HCT116 (cell line): ENCODE measurements around the gene DNAJC19. TPM values are rescaled to one million over a fixed set of nuclear protein-coding genes. Genes with fewer than 3 reads are reported as not detected.

Experiments used
- ATAC-seq: fragments of 200-7000 bp; cut with Tn5 transposase; 2 replicates; pipeline ENCODE4 v1.9.1; 2020; ENCODE audit warnings: mild to moderate bottlenecking, moderate library complexity
- BruUV-seq: library from RNA; stranded (reverse); fragments of 400-500 nt; replicated peaks from 2 replicates; lab custom pipeline; 2021; lab: Mats Ljungman, UMichigan
- CTCF ChIA-PET: fragments of 300-600 bp; sonication (Branson Sonifier 250); formaldehyde crosslinking; loops from one replicate; lab custom pipeline; 2021; ENCODE audit warnings: antibody characterized with exemption; lab: Charles Lee
- POLR2A ChIA-PET: fragments of 300-600, 350-600 bp; sonication (Branson Sonifier 250); formaldehyde crosslinking; loops from one replicate; lab custom pipeline; 2021; ENCODE audit warnings: antibody characterized with exemption; lab: Charles Lee
- RAD21 ChIA-PET, 2 experiments: fragments of 300-600 bp; sonication (Branson Sonifier 250); formaldehyde crosslinking; loops; one replicate each; lab custom pipeline; 2023; ENCODE audit warnings: low total read pairs in 2 of 2; ENCODE audit not compliant: uncharacterized antibody in 2 of 2, unreplicated experiment in 2 of 2, low non-redundant PET in 1 of 2; lab: Charles Lee
- DNase-seq: peaks from one replicate; pipeline ENCODE4 v3.0.0-alpha.2; 2010; ENCODE audit warnings: low read depth, low spot score
- H2AFZ ChIP-seq: fragments of 200-600 bp; shearing (Covaris generic), sonication (generic); 2 replicates; pipeline ENCODE4 v1.6.1; 2017; ENCODE audit warnings: low read depth, mixed run types, mixed read lengths, antibody characterized with exemption, low read length; ENCODE audit not compliant: poor library complexity, severe bottlenecking
- H3K27ac ChIP-seq: 2 replicates; pipeline ENCODE4 v1.5.1; 2012; ENCODE audit warnings: low read depth, low read length
- H3K27me3 ChIP-seq: fragments of 200-600 bp; sonication (generic); 2 replicates; pipeline ENCODE4 v1.6.1; 2016; ENCODE audit warnings: mixed run types, low read length, mixed read lengths; ENCODE audit not compliant: insufficient read depth
- H3K36me3 ChIP-seq, 2 experiments: fragments of 200-500 bp in 1 of 2; fragments of 200-600 bp in 1 of 2; sonication (Bioruptor generic) in 1 of 2; sonication (generic) in 1 of 2; 2 replicates each; pipeline versions ENCODE4 v1.5.1 to v1.6.1; 2014 to 2016; ENCODE audit warnings: low read length in 2 of 2, inconsistent platforms in 1 of 2, mixed read lengths in 1 of 2, mixed run types in 1 of 2; ENCODE audit not compliant: insufficient read depth in 2 of 2, control insufficient read depth in 1 of 2
- H3K4me1 ChIP-seq, 2 experiments: fragments of 200-600 bp in 1 of 2; sonication (generic) in 1 of 2; 2 replicates each; pipeline versions ENCODE4 v1.5.1 to v1.6.1; 2012 to 2017; ENCODE audit warnings: low read length in 2 of 2, inconsistent platforms in 1 of 2, mild to moderate bottlenecking in 1 of 2, mixed read lengths in 1 of 2, mixed run types in 1 of 2, moderate library complexity in 1 of 2; ENCODE audit not compliant: insufficient read depth in 2 of 2, control insufficient read depth in 1 of 2
- H3K4me2 ChIP-seq: fragments of 200-600 bp; sonication (generic); 2 replicates; pipeline ENCODE4 v1.6.1; 2017; ENCODE audit warnings: mixed run types, low read length, mixed read lengths
- H3K4me3 ChIP-seq, 2 experiments: fragments of 200-600 bp in 1 of 2; sonication (generic) in 1 of 2; replicated peaks in 1 of 2; 2 replicates each; pipeline ENCODE4 v1.5.1; 2011 to 2016; ENCODE audit warnings: low read length in 2 of 2, control low read depth in 1 of 2, low read depth in 1 of 2, mild to moderate bottlenecking in 1 of 2, mixed read lengths in 1 of 2, mixed run types in 1 of 2
- H3K79me2 ChIP-seq: fragments of 200-600 bp; sonication (generic); 2 replicates; pipeline ENCODE4 v1.6.1; 2017; ENCODE audit warnings: mild to moderate bottlenecking, mixed run types, low read length, moderate library complexity, mixed read lengths; ENCODE audit not compliant: insufficient read depth
- H3K9ac ChIP-seq: fragments of 200-600 bp; sonication (generic); 2 replicates; pipeline ENCODE4 v1.6.1; 2016; ENCODE audit warnings: low read length, mixed read lengths
- H3K9me2 ChIP-seq: fragments of 200-600 bp; sonication (generic), shearing (Covaris generic); 2 replicates; pipeline ENCODE4 v1.6.1; 2017; ENCODE audit warnings: mixed run types, mild to moderate bottlenecking, moderate library complexity; ENCODE audit not compliant: insufficient read depth
- H3K9me3 ChIP-seq, 2 experiments: fragments of 200-500 bp in 1 of 2; fragments of 200-600 bp in 1 of 2; sonication (Bioruptor generic) in 1 of 2; sonication (generic) in 1 of 2; 2 replicates each; pipeline ENCODE4 v1.6.1; 2014 to 2017; ENCODE audit warnings: low read length in 2 of 2, mixed read lengths in 2 of 2, inconsistent platforms in 1 of 2, low read depth in 1 of 2, mild to moderate bottlenecking in 1 of 2, mixed run types in 1 of 2, moderate library complexity in 1 of 2; ENCODE audit not compliant: control insufficient read depth in 1 of 2, insufficient read depth in 1 of 2
- H4K20me1 ChIP-seq: fragments of 200-600 bp; sonication (generic), shearing (Covaris generic); 2 replicates; pipeline ENCODE4 v1.6.1; 2017; ENCODE audit warnings: mixed run types, mild to moderate bottlenecking, moderate library complexity; ENCODE audit not compliant: insufficient read depth
- ATF3 ChIP-seq: IDR thresholded peaks from 2 replicates; pipeline ENCODE4 v1.6.1; 2012
- CBX3 ChIP-seq: IDR thresholded peaks from 2 replicates; pipeline ENCODE4 v1.6.1; 2012; ENCODE audit warnings: low read depth
- ELF1 ChIP-seq: IDR thresholded peaks from 2 replicates; pipeline ENCODE4 v1.6.1; 2012; ENCODE audit warnings: low read depth, borderline replicate concordance
- JUND ChIP-seq: IDR thresholded peaks from 2 replicates; pipeline ENCODE4 v1.6.1; 2012
- POLR2A ChIP-seq: IDR thresholded peaks from 2 replicates; pipeline ENCODE4 v1.7.0; 2011; ENCODE audit warnings: borderline replicate concordance; ENCODE audit not compliant: insufficient read depth, insufficient read length; ENCODE audit errors: extremely low read depth
- POLR2AphosphoS5 ChIP-seq: IDR thresholded peaks from 2 replicates; pipeline ENCODE4 v1.6.1; 2011; ENCODE audit warnings: mild to moderate bottlenecking, low read depth, low read length, moderate library complexity
- RAD21 ChIP-seq: IDR thresholded peaks from 2 replicates; pipeline ENCODE4 v1.6.1; 2012; ENCODE audit warnings: low read depth, mild to moderate bottlenecking
- REST ChIP-seq: IDR thresholded peaks from 2 replicates; pipeline ENCODE4 v1.6.1; 2012; ENCODE audit warnings: low read depth
- SIN3A ChIP-seq: IDR thresholded peaks from 2 replicates; pipeline ENCODE4 v1.6.1; 2012; ENCODE audit warnings: low read depth
- SP1 ChIP-seq: IDR thresholded peaks from 2 replicates; pipeline ENCODE4 v1.6.1; 2012; ENCODE audit warnings: low read depth
- SRF ChIP-seq: IDR thresholded peaks from 2 replicates; pipeline ENCODE4 v1.6.1; 2012; ENCODE audit warnings: low read depth
- TCF7L2 ChIP-seq: IDR thresholded peaks from 2 replicates; pipeline ENCODE4 v1.7.0; 2011; ENCODE audit warnings: borderline replicate concordance, inconsistent platforms; ENCODE audit not compliant: insufficient read depth, insufficient read length; ENCODE audit errors: extremely low read depth
- ZBTB33 ChIP-seq: IDR thresholded peaks from 2 replicates; pipeline ENCODE4 v1.6.1; 2011; ENCODE audit warnings: mild to moderate bottlenecking, low read length, moderate library complexity; ENCODE audit not compliant: insufficient replicate concordance; ENCODE audit errors: extremely low read depth
- ZNF274 ChIP-seq: fragments of 200-500 bp; sonication (Bioruptor generic); IDR thresholded peaks from 2 replicates; pipeline ENCODE4 v1.6.1; 2014; ENCODE audit warnings: mild to moderate bottlenecking, low read depth, low read length, inconsistent platforms
- intact Hi-C: fragments of 100-400 bp; cut with micrococcal nuclease; formaldehyde crosslinking; loops from 2 replicates; pipeline ENCODE4 v1.10.0; 2022
- total RNA-seq: library from RNA; stranded (reverse); gene quantifications from one replicate; pipeline ENCODE4 v1.2.1, GENCODE V29; 2021; ENCODE audit not compliant: unreplicated experiment

The DNAJC19 gene
- total RNA-seq, 1 experiment from 2014 or later, result 61.2 TPM

GRCh38 chr3:180979961-180980360, 9.6 kb downstream of the DNAJC19 start:
- no peak for DNase-seq
- H3K9me2 ChIP-seq, result no peaks in the 10 kb centered on the region
- TF ChIP-seq ATF3 (no peak), ZNF274 (no peak), REST (no peak), RAD21 (no peak), POLR2A (no peak)
- TF ChIP-seq, all 23 proteins: peak for 0
- Histone ChIP-seq H3K79me2 (no peaks in the 10 kb centered on the region; the same call in none of the 2 replicates), H4K20me1 (peaks cover 5% of the 10 kb centered on the region; the same call in 1 of the 2 replicates), H3K27me3 (no peaks in the 10 kb centered on the region), H3K9ac (no peak overlapping the region), H3K4me3 (no peak overlapping the region), H3K4me1 (no peaks in the 10 kb centered on the region), H3K4me2 (no peak overlapping the region), H3K36me3 (peaks cover 9 to 17% of the 10 kb centered on the region in 2 experiments; a peak in 3 of 4 replicates), H2AFZ (no peak overlapping the region), H3K9me3 (no peaks in the 10 kb centered on the region), H3K27ac (no peak overlapping the region)
- ChIA-PET CTCF (no interaction called here), POLR2A (no interaction called here), RAD21 (no interaction called here)
- no TSS peak for BruUV-seq
- no peak for ATAC-seq
- intact Hi-C loops, result no loop called here

GRCh38 chr3:180977498-180977897, 12.0 kb downstream of the DNAJC19 start:
- H3K27ac ChIP-seq, result no peak overlapping the region
- H3K79me2 ChIP-seq, result peaks cover 14% of the 10 kb centered on the region
- H4K20me1 ChIP-seq, result peaks cover 5% of the 10 kb centered on the region; the same call in 1 of the 2 replicates
- no peaks in the 10 kb centered on the region for H3K9me2 ChIP-seq
- H3K4me1 ChIP-seq, result no peaks in the 10 kb centered on the region
- RAD21 ChIA-PET, result no interaction called here
- H3K27me3 ChIP-seq, result no peaks in the 10 kb centered on the region
- ATAC-seq (no peak), DNase-seq (no peak)
- peaks cover 11 to 22% of the 10 kb centered on the region in 2 experiments; a peak in 3 of 4 replicates for H3K36me3 ChIP-seq
- no peaks in the 10 kb centered on the region for H3K9me3 ChIP-seq
- intact Hi-C loops, result no loop called here
- POLR2A ChIA-PET, result no interaction called here
- no TSS peak for BruUV-seq
- H3K4me2 ChIP-seq, result no peak overlapping the region
- CTCF ChIA-PET, result no interaction called here
- no peak overlapping the region for H2AFZ ChIP-seq
- H3K9ac ChIP-seq, result no peak overlapping the region
- no peak overlapping the region for H3K4me3 ChIP-seq
- no peak for TF ChIP-seq RAD21
- no peak for TF ChIP-seq SIN3A
- no peak for TF ChIP-seq SP1
- no peak for TF ChIP-seq ZBTB33
- TF ChIP-seq ELF1, result no peak
- TF ChIP-seq TCF7L2, result no peak
- no peak for TF ChIP-seq SRF
- no peak for TF ChIP-seq POLR2AphosphoS5
- no peak for TF ChIP-seq CBX3
- TF ChIP-seq JUND, result no peak
